KMS-11 (cell line): ENCODE measurements around the gene ABHD14A.

Experiments used
- H2AFZ ChIP-seq: fragments of 200-600 bp; sonication (generic); 2 replicates; pipeline ENCODE4 v1.6.1; 2016; ENCODE audit warnings: antibody characterized with exemption, mixed run types, low read depth
- H3K27ac ChIP-seq: fragments of 200-600 bp; sonication (generic); 2 replicates; pipeline ENCODE4 v1.6.1; 2016; ENCODE audit warnings: mild to moderate bottlenecking, mixed run types
- H3K27me3 ChIP-seq: fragments of 200-600 bp; sonication (generic); 2 replicates; pipeline ENCODE4 v1.6.1; 2017; ENCODE audit warnings: mild to moderate bottlenecking, low read depth, mixed run types, moderate library complexity; ENCODE audit not compliant: insufficient read depth
- H3K36me3 ChIP-seq: fragments of 200-600 bp; sonication (generic); 2 replicates; pipeline ENCODE4 v1.6.1; 2017; ENCODE audit warnings: mild to moderate bottlenecking, mixed run types; ENCODE audit not compliant: insufficient read depth
- H3K4me1 ChIP-seq: fragments of 200-600 bp; sonication (generic); 2 replicates; pipeline ENCODE4 v1.6.1; 2016; ENCODE audit warnings: mild to moderate bottlenecking, low read depth, mixed run types; ENCODE audit not compliant: poor library complexity, severe bottlenecking
- H3K4me2 ChIP-seq: fragments of 200-600 bp; sonication (generic); 2 replicates; pipeline ENCODE4 v1.7.0; 2016; ENCODE audit warnings: mild to moderate bottlenecking, mixed run types
- H3K4me3 ChIP-seq: fragments of 200-600 bp; sonication (generic); IDR thresholded peaks from 2 replicates; pipeline ENCODE4 v1.6.1; 2017; ENCODE audit warnings: low read depth, low read length, mixed read lengths; ENCODE audit not compliant: insufficient read depth
- H3K79me2 ChIP-seq: fragments of 200-600 bp; sonication (generic); 2 replicates; pipeline ENCODE4 v1.6.1; 2016; ENCODE audit warnings: low read depth, mixed run types; ENCODE audit not compliant: insufficient read depth
- H3K9ac ChIP-seq: fragments of 200-600 bp; sonication (generic); 2 replicates; pipeline ENCODE4 v1.6.1; 2016; ENCODE audit warnings: mild to moderate bottlenecking, mixed run types
- H4K20me1 ChIP-seq: fragments of 200-600 bp; sonication (generic); 2 replicates; pipeline ENCODE4 v1.6.1; 2016; ENCODE audit warnings: mild to moderate bottlenecking, mixed run types; ENCODE audit not compliant: insufficient read depth
- CTCF ChIP-seq: fragments of 200-600 bp; sonication (generic); conservative IDR thresholded peaks from 2 replicates; pipeline ENCODE4 v1.6.1; 2017; ENCODE audit warnings: low read depth, mild to moderate bottlenecking, antibody characterized with exemption, low read length, moderate library complexity, mixed read lengths

ABHD14A gene

GRCh38 chr3:52006820-52007133 is 31.9 kb downstream of the ABHD14A start:
- Histone ChIP-seq H3K4me3 (no peak overlapping the region), H3K4me2 (no peak overlapping the region)

GRCh38 chr3:52007291-52007690 is 32.4 kb downstream of the ABHD14A start:
- Histone ChIP-seq H4K20me1 (no peaks in the 10 kb centered on the region), H3K79me2 (no peaks in the 10 kb centered on the region), H2AFZ (no peak overlapping the region), H3K4me2 (no peak overlapping the region), H3K27ac (no peak overlapping the region), H3K9ac (no peak overlapping the region), H3K27me3 (no peaks in the 10 kb centered on the region), H3K4me3 (no peak overlapping the region), H3K36me3 (no peaks in the 10 kb centered on the region), H3K4me1 (no peaks in the 10 kb centered on the region)
- no peak for TF ChIP-seq CTCF

More at GRCh38 chr3:52006820-52007133, 31.9 kb downstream of the ABHD14A start:
- Histone ChIP-seq H3K27me3 (no peaks in the 10 kb centered on the region), H4K20me1 (no peaks in the 10 kb centered on the region), H3K36me3 (no peaks in the 10 kb centered on the region), H3K79me2 (no peaks in the 10 kb centered on the region), H2AFZ (no peak overlapping the region), H3K27ac (no peak overlapping the region), H3K9ac (no peak overlapping the region), H3K4me1 (no peaks in the 10 kb centered on the region)
- TF ChIP-seq CTCF = no peak

GRCh38 chr3:52010431-52010830 is 35.6 kb downstream of the ABHD14A start:
- no peaks in the 10 kb centered on the region for H3K4me1 ChIP-seq
- no peak overlapping the region for H3K4me2 ChIP-seq
- no peak overlapping the region for H3K4me3 ChIP-seq
- no peak overlapping the region for H3K9ac ChIP-seq
- TF ChIP-seq CTCF = no peak
- no peak overlapping the region for H3K27ac ChIP-seq
- no peak overlapping the region for H2AFZ ChIP-seq
- no peaks in the 10 kb centered on the region for H3K27me3 ChIP-seq
- H3K79me2 ChIP-seq = no peaks in the 10 kb centered on the region
- H4K20me1 ChIP-seq = no peaks in the 10 kb centered on the region
- no peaks in the 10 kb centered on the region for H3K36me3 ChIP-seq

GRCh38 chr3:52012699-52013098 is 37.8 kb downstream of the ABHD14A start:
- H3K9ac ChIP-seq = no peak overlapping the region
- H3K4me3 ChIP-seq = no peak overlapping the region
- no peak overlapping the region for H3K27ac ChIP-seq
- H3K4me2 ChIP-seq = no peak overlapping the region
- H3K27me3 ChIP-seq = no peaks in the 10 kb centered on the region
- no peak overlapping the region for H2AFZ ChIP-seq
- H3K79me2 ChIP-seq = no peaks in the 10 kb centered on the region
- H3K36me3 ChIP-seq = no peaks in the 10 kb centered on the region
- H3K4me1 ChIP-seq = no peaks in the 10 kb centered on the region
- no peak for TF ChIP-seq CTCF
- H4K20me1 ChIP-seq = no peaks in the 10 kb centered on the region
